Measurements from ENCODE around the gene MACROH2A2.

Gene MACROH2A2

DNA sequence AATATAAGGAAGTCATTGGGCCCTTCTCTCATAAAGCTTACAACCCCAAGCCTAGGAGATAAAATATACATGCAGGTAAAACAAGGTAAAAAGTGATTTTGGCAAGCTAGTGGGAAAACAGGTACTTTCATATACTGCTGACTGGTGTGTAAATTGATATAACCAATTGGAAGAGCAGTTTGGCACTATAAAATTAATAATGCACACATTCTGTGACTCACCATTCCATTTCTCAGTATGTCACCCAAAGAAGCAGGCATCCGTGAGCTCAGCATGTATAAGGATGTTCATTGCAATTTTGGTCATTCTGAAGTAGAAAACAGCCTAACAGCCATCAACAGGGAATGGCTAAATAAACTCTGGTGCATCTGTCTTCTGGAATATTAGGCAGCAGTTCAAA lies 2.9 kb downstream of the MACROH2A2 start:
- no peak overlapping the region for H3K4me3 ChIP-seq (ENCODE audit: low read depth, low read length)
- TF ChIP-seq, protein P1, sequence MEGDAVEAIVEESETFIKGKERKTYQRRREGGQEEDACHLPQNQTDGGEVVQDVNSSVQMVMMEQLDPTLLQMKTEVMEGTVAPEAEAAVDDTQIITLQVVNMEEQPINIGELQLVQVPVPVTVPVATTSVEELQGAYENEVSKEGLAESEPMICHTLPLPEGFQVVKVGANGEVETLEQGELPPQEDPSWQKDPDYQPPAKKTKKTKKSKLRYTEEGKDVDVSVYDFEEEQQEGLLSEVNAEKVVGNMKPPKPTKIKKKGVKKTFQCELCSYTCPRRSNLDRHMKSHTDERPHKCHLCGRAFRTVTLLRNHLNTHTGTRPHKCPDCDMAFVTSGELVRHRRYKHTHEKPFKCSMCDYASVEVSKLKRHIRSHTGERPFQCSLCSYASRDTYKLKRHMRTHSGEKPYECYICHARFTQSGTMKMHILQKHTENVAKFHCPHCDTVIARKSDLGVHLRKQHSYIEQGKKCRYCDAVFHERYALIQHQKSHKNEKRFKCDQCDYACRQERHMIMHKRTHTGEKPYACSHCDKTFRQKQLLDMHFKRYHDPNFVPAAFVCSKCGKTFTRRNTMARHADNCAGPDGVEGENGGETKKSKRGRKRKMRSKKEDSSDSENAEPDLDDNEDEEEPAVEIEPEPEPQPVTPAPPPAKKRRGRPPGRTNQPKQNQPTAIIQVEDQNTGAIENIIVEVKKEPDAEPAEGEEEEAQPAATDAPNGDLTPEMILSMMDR (IDR thresholded peaks at IDR 0.05; ENCODE audit: low read depth, low read length), result no peak

DNA sequence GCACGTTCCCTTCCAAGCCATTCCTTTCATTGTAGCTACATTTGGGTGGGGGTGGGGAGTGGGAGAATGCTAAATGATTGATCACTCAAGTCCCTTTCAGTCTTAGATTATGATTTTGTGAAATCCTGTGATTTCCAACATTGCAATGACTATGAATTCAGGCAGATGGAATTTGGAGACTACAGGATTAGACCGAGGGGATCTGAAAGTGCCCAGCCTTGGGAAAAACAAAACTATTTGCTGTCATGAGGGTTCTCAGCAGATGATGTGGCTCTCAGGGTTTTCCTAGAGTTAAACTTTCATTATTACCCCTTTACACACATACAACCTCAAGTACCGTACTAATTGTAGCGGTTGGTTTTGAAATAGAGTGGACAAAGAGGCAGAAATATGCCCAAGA lies 4.7 kb downstream of the MACROH2A2 start:
- no peak overlapping the region for H3K4me3 ChIP-seq (ENCODE audit: low read depth, low read length)
- TF ChIP-seq, protein P1 (IDR thresholded peaks at IDR 0.05; ENCODE audit: low read depth, low read length), result no peak

DNA sequence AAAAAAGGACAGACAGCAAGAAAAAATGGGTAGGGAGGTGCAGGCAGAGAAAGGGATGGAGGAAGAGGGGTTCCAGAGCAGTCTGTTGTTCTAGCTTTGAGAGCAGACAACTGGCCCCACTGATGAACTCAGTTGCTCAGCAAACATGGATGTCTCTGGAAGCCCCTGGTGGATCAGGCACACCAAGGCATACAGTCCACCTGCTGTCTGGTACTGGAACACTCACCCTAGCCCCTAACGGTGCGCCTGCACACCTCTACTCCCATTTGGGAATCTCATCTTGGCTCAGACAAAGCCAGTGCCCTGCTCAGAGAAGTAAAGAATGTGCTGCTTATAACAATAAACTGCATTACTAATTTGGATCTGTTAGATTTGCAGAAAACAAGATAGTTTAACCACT lies 7.7 kb downstream of the MACROH2A2 start:
- TF ChIP-seq, protein P1 (IDR thresholded peaks at IDR 0.05; ENCODE audit: low read depth, low read length), result no peak
- H3K4me3 ChIP-seq (ENCODE audit: low read depth, low read length), result no peak overlapping the region

DNA sequence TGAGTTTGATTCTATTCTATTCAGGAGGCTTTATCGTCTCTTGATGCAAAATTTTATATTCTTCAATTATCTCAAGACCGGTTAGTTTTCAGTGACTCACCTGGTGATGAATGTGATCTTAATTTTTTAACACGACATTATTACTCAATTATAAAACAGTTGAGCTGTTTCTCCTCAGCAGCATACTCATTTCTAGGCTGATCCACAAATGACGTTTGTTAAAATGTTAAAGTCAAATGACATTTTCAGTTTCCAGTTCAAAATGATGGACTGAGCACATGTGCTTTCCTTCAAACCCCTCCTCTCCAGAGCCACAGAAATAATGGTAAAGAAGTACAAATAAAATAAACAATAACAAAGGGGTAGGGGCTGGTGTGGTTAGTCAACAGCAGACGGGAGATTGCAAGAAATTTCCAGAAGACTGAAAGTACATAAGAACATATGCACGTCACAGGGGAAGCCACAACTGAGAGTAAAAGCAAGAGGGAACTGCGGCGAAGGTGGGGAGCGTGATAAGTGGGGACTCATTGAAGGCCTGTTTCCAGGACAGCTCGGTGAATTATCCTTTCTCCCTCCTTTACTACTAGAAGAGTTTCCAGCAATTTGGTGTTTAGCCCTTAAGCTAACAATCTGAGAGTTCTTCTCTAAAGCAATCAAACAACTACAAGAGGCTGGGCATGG lies 10.9 kb downstream of the MACROH2A2 start:
- TF ChIP-seq, protein P1 (IDR thresholded peaks at IDR 0.05; ENCODE audit: low read depth, low read length), result no peak
- no peak overlapping the region for H3K4me3 ChIP-seq (ENCODE audit: low read depth, low read length)

DNA sequence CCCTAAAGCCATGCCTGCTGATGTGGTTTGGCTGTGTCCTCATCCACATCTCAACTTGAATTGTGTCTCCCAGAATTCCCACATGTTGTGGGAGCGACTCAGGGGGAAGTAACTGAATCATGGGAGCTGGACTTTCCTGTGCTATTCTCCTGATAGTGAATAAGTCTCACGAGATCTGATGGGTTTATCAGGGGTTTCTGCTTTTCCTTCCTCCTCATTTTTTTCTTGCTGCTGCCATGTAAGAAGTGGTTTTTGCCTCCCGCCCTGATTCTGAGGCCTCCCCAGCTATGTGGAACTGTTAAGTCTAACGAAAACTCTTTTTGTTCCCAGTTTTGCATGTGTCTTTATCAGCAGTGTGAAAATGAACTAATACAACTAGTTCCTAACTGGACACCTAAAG lies 11.8 kb downstream of the MACROH2A2 start:
- TF ChIP-seq, protein P1 (IDR thresholded peaks at IDR 0.05; ENCODE audit: low read depth, low read length), result no peak

DNA sequence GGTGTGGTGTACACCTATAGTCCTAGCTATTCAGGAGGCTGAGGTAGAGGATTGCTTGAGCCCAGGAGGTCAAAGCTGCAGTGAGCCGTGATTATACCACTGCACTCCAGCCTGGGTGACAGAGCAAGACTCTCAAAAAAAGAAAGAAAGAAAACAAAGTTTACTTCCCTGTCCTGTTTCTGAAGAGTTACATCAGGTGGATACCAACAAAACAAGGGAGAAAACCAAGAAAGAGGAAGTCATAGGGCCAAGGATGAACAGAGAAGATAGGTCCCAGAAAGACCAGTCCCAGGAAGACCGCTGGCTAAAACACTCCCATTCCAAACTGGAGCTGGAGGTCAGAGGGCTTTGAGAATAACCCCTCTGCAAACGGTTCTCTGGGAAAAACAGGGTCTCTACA lies 13.5 kb downstream of the MACROH2A2 start:
- no peak overlapping the region for H3K4me3 ChIP-seq (ENCODE audit: low read depth, low read length)
- TF ChIP-seq, protein P1 (IDR thresholded peaks at IDR 0.05; ENCODE audit: low read depth, low read length), result no peak

More for the DNA sequence above, 11.8 kb downstream of the MACROH2A2 start:
- H3K4me3 ChIP-seq (ENCODE audit: low read depth, low read length), result no peak overlapping the region

DNA sequence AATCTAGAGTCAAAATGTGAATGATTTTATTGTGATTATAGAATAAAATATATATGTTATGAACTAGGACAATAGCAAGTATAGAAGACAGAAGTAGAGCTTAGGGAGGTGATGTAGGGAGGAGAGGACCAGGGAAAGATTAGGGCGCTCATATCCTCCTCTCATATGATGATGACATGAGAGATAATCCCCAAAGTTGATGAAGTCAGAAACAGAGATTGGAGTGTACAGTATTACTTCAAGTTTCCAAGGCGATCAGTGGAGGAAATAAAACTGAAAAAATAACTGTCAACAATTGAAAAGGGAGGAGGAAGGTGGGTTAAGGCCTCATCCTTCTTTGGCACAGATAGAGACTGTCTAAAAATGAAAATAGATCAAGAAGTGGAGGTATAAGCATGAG lies 14.9 kb downstream of the MACROH2A2 start:
- TF ChIP-seq, protein P1 (IDR thresholded peaks at IDR 0.05; ENCODE audit: low read depth, low read length), result no peak
- no peak overlapping the region for H3K4me3 ChIP-seq (ENCODE audit: low read depth, low read length)
